ENCODE data around the gene AFF1. TPM values are rescaled to one million over a fixed set of nuclear protein-coding genes. Genes with fewer than 3 reads are reported as not detected.
A peak's percentile ranks its signal among the peaks of the same experiment; 100 is the strongest.

Gene AFF1
- polyA plus RNA-seq, 1 donor (not counting 4 experiments of a cell fraction or from before 2014, with no cell fraction given) = 14.4 TPM

- Histone ChIP-seq H3K79me2 (ENCODE audit: control insufficient read depth, insufficient read depth, low read length) (peaks cover 38% of the 10 kb centered on the region), H3K9ac (ENCODE audit: control insufficient read depth, extremely low read depth, insufficient read depth, low read length) (peak overlapping the region; percentile 90), H4K20me1 (ENCODE audit: control insufficient read depth, extremely low read depth, insufficient read depth, low read length) (no peaks in the 10 kb centered on the region), H3K9me3 (ENCODE audit: control insufficient read depth, low read depth, low read length) (no peaks in the 10 kb centered on the region), H2AFZ (ENCODE audit: control insufficient read depth, low read length) (peak overlapping the region; percentile 29), H3K4me3 (ENCODE audit: control insufficient read depth in 2 of 3, extremely low read depth in 1 of 3, insufficient read depth in 2 of 3, low read depth in 1 of 3, low read length in 3 of 3) (peak overlapping the region; percentile 51 to 91 (median 91)), H3K4me2 (ENCODE audit: control insufficient read depth, extremely low read depth, insufficient read depth, low read depth, low read length) (peak overlapping the region; percentile 82), H3K27me3 (ENCODE audit: control insufficient read depth, extremely low read depth, insufficient read depth, low read length) (no peaks in the 10 kb centered on the region), H3K4me1 (ENCODE audit: control insufficient read depth, extremely low read depth, insufficient read depth, low read length) (peaks cover 30% of the 10 kb centered on the region), H3K9me1 (ENCODE audit: control insufficient read depth, extremely low read depth, insufficient read depth, low read length) (no peaks in the 10 kb centered on the region), H3K27ac (ENCODE audit: control insufficient read depth, insufficient read depth, low read length) (peak overlapping the region; percentile 93), H3K36me3 (ENCODE audit: control insufficient read depth in 2 of 2, extremely low read depth in 1 of 2, insufficient read depth in 2 of 2, low read length in 2 of 2) (no peaks in the 10 kb centered on the region)
- dilution Hi-C loops (cut with MboI; ENCODE audit: extremely low pct_ligation_motif_present, low sequenced_read_pairs) = no loop called here
- TF ChIP-seq EZH2 (IDR thresholded peaks at IDR 0.05; ENCODE audit: low read length) (no peak), CTCF (optimal IDR thresholded peaks at IDR 0.05 in 1 of 3, IDR thresholded peaks at IDR 0.05 in 1 of 3, conservative IDR thresholded peaks at IDR 0.05 in 1 of 3; ENCODE audit: extremely low read depth in 1 of 3, insufficient read depth in 2 of 3, low read length in 3 of 3) (no peak)
- DNase-seq (ENCODE audit: low read depth, low spot score) = no peak
- no peak for FAIRE-seq
These were observed 71.0 kb downstream of the AFF1 start for GRCh38 chr4:87005690-87006425.

GRCh38 chr4:87006426-87006675 lies 71.5 kb downstream of the AFF1 start:
- no peaks in the 10 kb centered on the region for H3K9me1 ChIP-seq (ENCODE audit: control insufficient read depth, extremely low read depth, insufficient read depth, low read length)
- peak overlapping the region; percentile 90 for H3K9ac ChIP-seq (ENCODE audit: control insufficient read depth, extremely low read depth, insufficient read depth, low read length)
- H4K20me1 ChIP-seq (ENCODE audit: control insufficient read depth, extremely low read depth, insufficient read depth, low read length) = no peaks in the 10 kb centered on the region
- no peaks in the 10 kb centered on the region for H3K9me3 ChIP-seq (ENCODE audit: control insufficient read depth, low read depth, low read length)
- peak overlapping the region; percentile 82 for H3K4me2 ChIP-seq (ENCODE audit: control insufficient read depth, extremely low read depth, insufficient read depth, low read depth, low read length)
- H2AFZ ChIP-seq (ENCODE audit: control insufficient read depth, low read length) = peak overlapping the region; percentile 29
- peak overlapping the region; percentile 93 for H3K27ac ChIP-seq (ENCODE audit: control insufficient read depth, insufficient read depth, low read length)
- no peak for DNase-seq (ENCODE audit: low read depth, low spot score)
- H3K4me3 ChIP-seq (ENCODE audit: control insufficient read depth in 2 of 3, extremely low read depth in 1 of 3, insufficient read depth in 2 of 3, low read depth in 1 of 3, low read length in 3 of 3) = peak overlapping the region; percentile 51 to 91 (median 91)
- H3K36me3 ChIP-seq (ENCODE audit: control insufficient read depth in 2 of 2, extremely low read depth in 1 of 2, insufficient read depth in 2 of 2, low read length in 2 of 2) = no peaks in the 10 kb centered on the region
- H3K4me1 ChIP-seq (ENCODE audit: control insufficient read depth, extremely low read depth, insufficient read depth, low read length) = peaks cover 34% of the 10 kb centered on the region
- H3K79me2 ChIP-seq (ENCODE audit: control insufficient read depth, insufficient read depth, low read length) = peaks cover 42% of the 10 kb centered on the region
- no peak for FAIRE-seq
- dilution Hi-C loops (cut with MboI; ENCODE audit: extremely low pct_ligation_motif_present, low sequenced_read_pairs) = no loop called here
- TF ChIP-seq EZH2 (IDR thresholded peaks at IDR 0.05; ENCODE audit: low read length) = no peak
- TF ChIP-seq CTCF (optimal IDR thresholded peaks at IDR 0.05 in 1 of 3, IDR thresholded peaks at IDR 0.05 in 1 of 3, conservative IDR thresholded peaks at IDR 0.05 in 1 of 3; ENCODE audit: extremely low read depth in 1 of 3, insufficient read depth in 2 of 3, low read length in 3 of 3) = no peak
- no peaks in the 10 kb centered on the region for H3K27me3 ChIP-seq (ENCODE audit: control insufficient read depth, extremely low read depth, insufficient read depth, low read length)

All from keratinocyte (primary cell).